Activated naive CD4-positive, alpha-beta T cell treated with anti-CD3 and anti-CD28 coated beads, Interleukin-2, amount 50 U/mL, for 72 hours (primary cell): ENCODE measurements around the gene METTL25B. TPM values are rescaled to one million over a fixed set of nuclear protein-coding genes. Genes with fewer than 3 reads are reported as not detected.
A peak's percentile ranks its signal among the peaks of the same experiment; 100 is the strongest.

Source experiments
- ATAC-seq, 2 donors: fragments of 150-1000 bp; cut with Tn5 transposase; 2 replicates each; pipeline ENCODE4 v1.10.0; 2021; ENCODE audit warnings: mild to moderate bottlenecking in 2 of 2, moderate library complexity in 2 of 2
- DNase-seq, 2 donors: peaks; one replicate each; pipeline ENCODE4 v3.0.0; 2021 to 2022; ENCODE audit warnings: low spot score in 2 of 2
- H3K27ac Mint-ChIP-seq, 2 donors: one replicate each; pipeline ENCODE4 v1.8.0; 2022; ENCODE audit warnings: mild to moderate bottlenecking in 2 of 2, mixed read lengths in 2 of 2
- H3K36me3 Mint-ChIP-seq, 2 donors: one replicate each; pipeline ENCODE4 v1.8.0; 2022; ENCODE audit warnings: mixed read lengths in 2 of 2
- H3K9me3 Mint-ChIP-seq, 2 donors: one replicate each; pipeline ENCODE4 v1.8.0; 2022; ENCODE audit warnings: mixed read lengths in 2 of 2
- total RNA-seq, 2 donors: library from RNA; stranded (reverse); gene quantifications; one replicate each; pipeline ENCODE4 v1.2.3, GENCODE V29; 2022

The METTL25B gene
- total RNA-seq, 2 donors from 2014 or later, result 39.4 to 64.9 TPM

GRCh38 chr1:156767879-156768604 is 39.8 kb downstream of the METTL25B start:
- ATAC-seq (peak in 1 of 2 donors; percentile 42), DNase-seq (peak; percentile 26 to 69)
- no peaks in the 10 kb centered on the region for H3K9me3 Mint-ChIP-seq
- peaks cover 25 to 32% of the 10 kb centered on the region in 2 donors for H3K36me3 Mint-ChIP-seq
- peak overlapping the region in 1 of 2 donors; percentile 88 for H3K27ac Mint-ChIP-seq

GRCh38 chr1:156768610-156769295 is 40.5 kb downstream of the METTL25B start:
- Mint-ChIP-seq H3K9me3 (no peaks in the 10 kb centered on the region), H3K27ac (peak overlapping the region in 1 of 2 donors; percentile 88), H3K36me3 (peaks cover 25 to 39% of the 10 kb centered on the region in 2 donors)
- ATAC-seq, result no peak
- no peak for DNase-seq

GRCh38 chr1:156772222-156772621 is 44.0 kb downstream of the METTL25B start:
- DNase-seq (no peak), ATAC-seq (no peak)
- Mint-ChIP-seq H3K36me3 (peaks cover 25 to 41% of the 10 kb centered on the region in 2 donors), H3K9me3 (no peaks in the 10 kb centered on the region), H3K27ac (peak overlapping the region in 1 of 2 donors; percentile 8)

DNA sequence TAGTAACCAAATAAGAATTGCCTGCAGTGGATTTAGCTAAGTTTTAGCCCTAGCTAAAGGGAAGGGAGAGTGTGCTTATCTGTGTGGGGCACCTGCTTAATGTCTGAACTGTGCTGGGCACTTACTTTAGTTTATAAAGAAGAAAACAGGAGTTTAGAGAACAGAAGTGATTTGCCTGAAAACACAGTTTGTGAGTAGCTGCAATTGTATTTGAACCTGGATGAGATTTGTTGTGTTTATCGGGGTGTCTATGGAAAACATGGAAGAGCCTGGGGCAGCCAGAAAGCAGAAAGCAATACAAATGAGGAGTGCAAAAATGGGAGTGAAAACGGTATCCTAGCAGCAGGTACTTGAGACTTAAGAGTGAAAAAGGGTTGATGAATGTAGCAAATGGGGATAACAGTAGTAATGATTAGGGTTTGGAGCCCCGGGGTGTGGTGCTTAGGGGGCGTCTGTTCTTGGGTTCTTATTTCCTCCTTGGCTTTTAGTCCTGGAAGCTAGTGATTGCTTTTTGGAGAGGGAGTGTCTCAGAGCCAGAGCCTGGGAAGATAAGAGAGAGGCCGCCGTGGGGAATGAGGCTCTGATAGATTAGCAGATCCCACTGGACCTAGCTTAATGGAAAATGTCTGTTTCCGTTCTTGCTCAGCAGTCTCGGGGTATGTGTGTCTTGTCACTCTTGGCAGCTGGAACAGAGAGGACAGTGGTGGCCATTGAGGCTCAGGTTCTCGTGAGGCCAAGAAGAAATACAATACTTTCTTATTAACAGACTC is 44.6 kb downstream of the METTL25B start:
- Mint-ChIP-seq H3K9me3 (no peaks in the 10 kb centered on the region), H3K36me3 (peaks cover 25 to 41% of the 10 kb centered on the region in 2 donors), H3K27ac (peak overlapping the region; percentile 8 to 10)
- DNase-seq (no peak), ATAC-seq (no peak)

DNA sequence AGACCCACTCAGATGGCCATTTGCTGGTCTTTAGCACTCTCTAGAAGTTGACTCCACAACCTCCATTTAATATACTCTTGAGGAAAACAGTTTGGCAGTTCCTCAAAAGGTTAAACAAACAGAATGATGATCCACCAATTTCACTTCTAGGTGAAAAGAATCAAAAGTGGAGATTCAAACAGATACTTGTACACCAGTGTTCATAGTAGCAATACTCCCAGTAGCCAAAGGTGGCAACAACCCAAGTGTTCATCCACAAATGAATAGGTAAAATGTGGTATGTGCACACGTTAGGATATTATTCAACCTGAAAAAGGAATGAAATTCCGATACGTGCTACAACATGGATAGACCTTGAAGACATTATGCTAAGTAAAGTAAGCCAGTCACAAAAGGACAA is 45.3 kb downstream of the METTL25B start:
- peak in 1 of 2 donors; percentile 67 for ATAC-seq
- no peaks in the 10 kb centered on the region for H3K9me3 Mint-ChIP-seq
- DNase-seq, result no peak
- H3K36me3 Mint-ChIP-seq, result peaks cover 18 to 37% of the 10 kb centered on the region in 2 donors
- peak overlapping the region in 1 of 2 donors; percentile 8 for H3K27ac Mint-ChIP-seq

DNA sequence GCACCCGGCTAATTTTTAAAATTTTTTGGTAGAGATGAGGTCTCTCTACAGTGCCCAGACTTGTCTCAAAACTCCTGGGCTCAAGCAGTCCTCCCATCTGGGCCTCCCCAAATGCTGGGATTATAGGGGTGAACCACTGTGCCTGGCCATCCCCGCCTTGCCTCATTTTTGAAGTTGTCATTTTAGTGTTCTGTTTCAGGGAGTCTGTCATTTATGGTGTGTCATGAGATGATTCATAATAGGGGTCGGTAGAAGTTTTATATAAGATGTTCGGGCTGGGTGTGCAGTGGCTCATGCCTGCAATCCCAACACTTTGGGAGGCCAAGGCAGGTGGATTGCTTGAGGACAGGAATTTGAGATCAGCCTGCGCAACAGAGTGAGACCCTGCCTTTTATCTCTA is 47.5 kb downstream of the METTL25B start:
- Mint-ChIP-seq H3K27ac (peak overlapping the region in 1 of 2 donors; percentile 48), H3K9me3 (no peaks in the 10 kb centered on the region), H3K36me3 (peaks cover 6 to 20% of the 10 kb centered on the region in 2 donors)
- peak; percentile 51 to 56 for ATAC-seq
- no peak for DNase-seq

GRCh38 chr1:156776942-156777341 is 48.7 kb downstream of the METTL25B start:
- peaks cover 0 to 14% of the 10 kb centered on the region in 2 donors for H3K36me3 Mint-ChIP-seq
- DNase-seq (no peak), ATAC-seq (no peak)
- no peaks in the 10 kb centered on the region for H3K9me3 Mint-ChIP-seq
- H3K27ac Mint-ChIP-seq, result peak overlapping the region in 1 of 2 donors; percentile 71

DNA sequence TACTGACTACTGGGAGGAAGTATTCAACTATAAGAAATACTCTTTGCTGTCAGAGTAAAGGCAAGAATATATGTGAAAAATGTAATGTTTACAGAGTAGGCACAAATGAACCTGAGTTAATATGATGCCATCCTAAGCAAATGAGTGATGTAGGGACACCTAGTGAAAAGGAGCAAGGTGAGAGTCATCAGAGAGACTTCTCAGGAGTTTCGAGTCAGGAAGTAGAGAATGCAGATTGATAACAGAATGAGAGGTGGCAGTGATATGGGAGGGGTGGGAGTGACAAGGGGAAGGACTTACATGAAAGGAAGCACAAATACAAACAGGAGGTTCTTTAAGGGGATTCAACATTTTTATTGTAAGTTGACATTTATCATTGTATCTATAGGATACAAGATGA is 49.3 kb downstream of the METTL25B start:
- no peak for DNase-seq
- Mint-ChIP-seq H3K36me3 (peaks cover 0 to 17% of the 10 kb centered on the region in 2 donors), H3K27ac (peak overlapping the region in 1 of 2 donors; percentile 71), H3K9me3 (no peaks in the 10 kb centered on the region)
- ATAC-seq, result no peak

GRCh38 chr1:156781585-156782186 is 53.4 kb downstream of the METTL25B start:
- H3K36me3 Mint-ChIP-seq, result peaks cover 0 to 5% of the 10 kb centered on the region in 2 donors
- H3K9me3 Mint-ChIP-seq, result no peaks in the 10 kb centered on the region
- ATAC-seq (peak; percentile 22 to 39), DNase-seq (no peak)
- H3K27ac Mint-ChIP-seq, result peak overlapping the region; percentile 36 to 69

GRCh38 chr1:156785458-156785857 is 57.2 kb downstream of the METTL25B start:
- H3K36me3 Mint-ChIP-seq, result peaks cover 5 to 6% of the 10 kb centered on the region in 2 donors
- DNase-seq (no peak), ATAC-seq (no peak)
- H3K27ac Mint-ChIP-seq, result no peak overlapping the region
- no peaks in the 10 kb centered on the region for H3K9me3 Mint-ChIP-seq

Other genes with a start within 250 kb of the METTL25B start
- 10 to 100 TPM; 31.7 to 62.5 TPM for gene MEF2D, start 227.7 kb upstream of the METTL25B start, total RNA-seq
- 10 to 100 TPM in 1 of 2 donors, 1 to 10 TPM in 1; 5.1 to 30.5 TPM for gene IQGAP3, start 155.9 kb upstream of the METTL25B start, total RNA-seq
- 1 to 10 TPM; 4.5 to 6.8 TPM for gene TTC24, start 148.7 kb upstream of the METTL25B start, total RNA-seq
- gene NAXE, start 136.7 kb upstream of the METTL25B start, total RNA-seq, result 10 to 100 TPM; 71.4 to 95.1 TPM
- gene GPATCH4, start 127.0 kb upstream of the METTL25B start, total RNA-seq, result 10 to 100 TPM; 26.1 to 35.8 TPM
- 1 to 10 TPM in 1 of 2 donors, not detected in 1; 3.8 TPM for gene HAPLN2, start 109.1 kb upstream of the METTL25B start, total RNA-seq
- not detected for gene BCAN, start 86.4 kb upstream of the METTL25B start, total RNA-seq
- not detected for gene NES, start 51.1 kb upstream of the METTL25B start, total RNA-seq
- gene CRABP2, start 22.9 kb upstream of the METTL25B start, total RNA-seq, result 1 to 10 TPM; 1.6 to 2.3 TPM
- gene ISG20L2, start 297 bp downstream of the METTL25B start, total RNA-seq, result 10 to 100 TPM; 46.2 to 50.7 TPM
- gene MRPL24, start 12.6 kb downstream of the METTL25B start, total RNA-seq, result 10 to 100 TPM; 61.4 to 70.4 TPM
- gene HDGF, start 23.2 kb downstream of the METTL25B start, total RNA-seq, result 100 to 1,000 TPM; 281 to 325 TPM
- gene PRCC, start 39.1 kb downstream of the METTL25B start, total RNA-seq, result 10 to 100 TPM; 44.5 to 72.1 TPM
- gene SH2D2A, start 88.4 kb downstream of the METTL25B start, total RNA-seq, result 100 to 1,000 TPM; 186 to 215 TPM
- gene INSRR, start 130.6 kb downstream of the METTL25B start, total RNA-seq, result under 1 TPM; 0.07 to 0.29 TPM
- gene NTRK1, start 132.4 kb downstream of the METTL25B start, total RNA-seq, result 1 to 10 TPM; 5.3 to 7.2 TPM
- gene PEAR1, start 165.2 kb downstream of the METTL25B start, total RNA-seq, result under 1 TPM; 0.09 to 0.53 TPM
- gene LRRC71, start 192.2 kb downstream of the METTL25B start, total RNA-seq, result not detected